K562 (cell line): ENCODE measurements around the gene BOLA1. TPM values are rescaled to one million over a fixed set of nuclear protein-coding genes. Genes with fewer than 3 reads are reported as not detected.

Experiments used
- CGGBP1 ChIP-seq: fragments of 250-450 bp; sonication (Bioruptor Pico); IDR thresholded peaks from 2 replicates; pipeline ENCODE4 v1.9.0; 2021; ENCODE audit warnings: mild to moderate bottlenecking
- DACH1 ChIP-seq: fragments of 450-650 bp; IDR thresholded peaks from 2 replicates; pipeline ENCODE4 v1.6.1; 2018; ENCODE audit not compliant: partially characterized antibody
- ESRRA ChIP-seq: fragments of 450-650 bp; IDR thresholded peaks from 2 replicates; pipeline ENCODE4 v1.6.1; 2014; ENCODE audit warnings: low read depth, mild to moderate bottlenecking, moderate library complexity, borderline replicate concordance
- HMBOX1 ChIP-seq: sonication (generic); IDR thresholded peaks from 2 replicates; pipeline ENCODE4 v1.6.1; 2016
- HOMEZ ChIP-seq: fragments of 250-450 bp; sonication (Bioruptor Pico); IDR thresholded peaks from 2 replicates; pipeline ENCODE4 v1.4.0; 2020; ENCODE audit warnings: mild to moderate bottlenecking, moderate library complexity
- KDM5B ChIP-seq: fragments of 200-600 bp; sonication (generic); IDR thresholded peaks from 2 replicates; pipeline ENCODE4 v1.6.1; 2012; ENCODE audit warnings: low read depth, mild to moderate bottlenecking, moderate library complexity, low read length, control low read depth, inconsistent platforms; ENCODE audit not compliant: insufficient replicate concordance
- MEIS2 ChIP-seq: fragments of 450-650 bp; IDR thresholded peaks from 2 replicates; pipeline ENCODE4 v1.6.1; 2014; ENCODE audit warnings: mild to moderate bottlenecking; ENCODE audit not compliant: partially characterized antibody
- MIER1 ChIP-seq: fragments of 450-650 bp; IDR thresholded peaks from 2 replicates; pipeline ENCODE4 v1.6.1; 2016; ENCODE audit warnings: antibody characterized with exemption, mild to moderate bottlenecking, low read depth
- NFRKB ChIP-seq: fragments of 450-650 bp; IDR thresholded peaks from 2 replicates; pipeline ENCODE4 v1.6.1; 2016; ENCODE audit warnings: low read depth
- PRMT5 ChIP-seq: sonication (generic); formaldehyde crosslinking; IDR thresholded peaks from 2 replicates; pipeline ENCODE4 v1.5.0; 2020; ENCODE audit warnings: missing genetic modification reagents
- RUNX1 ChIP-seq: sonication (generic); IDR thresholded peaks from 2 replicates; pipeline ENCODE4 v1.6.1; 2016; ENCODE audit warnings: antibody characterized with exemption, low read depth
- TAF15 ChIP-seq: fragments of 200-400 bp; formaldehyde crosslinking; IDR thresholded peaks from 2 replicates; pipeline ENCODE4 v1.6.1; 2017; ENCODE audit warnings: mild to moderate bottlenecking, low read depth, low read length, moderate library complexity
- TCFL5 ChIP-seq: fragments of 250-450 bp; sonication (Bioruptor Pico); conservative IDR thresholded peaks from 2 replicates; pipeline ENCODE4 v1.6.1; 2021; ENCODE audit warnings: mild to moderate bottlenecking, moderate library complexity, matching md5 sums
- ZFPM2 ChIP-seq: fragments of 250-450 bp; sonication (Bioruptor Pico); IDR thresholded peaks from 2 replicates; pipeline ENCODE4 v1.5.1; 2022; ENCODE audit warnings: mild to moderate bottlenecking
- ZNF212 ChIP-seq: fragments of 450-650 bp; formaldehyde crosslinking; IDR thresholded peaks from 2 replicates; pipeline ENCODE4 v1.4.0; 2020; ENCODE audit warnings: mild to moderate bottlenecking
- polyA plus RNA-seq, 8 experiments: library from polyadenylated mRNA; depleted of rRNA in 4 of 8; stranded (reverse) in 5 of 8; unstranded in 3 of 8; fragments of >200 nt; fragmentation: Nextera tagmentation in 2 of 8; fragmentation: Illumina TruSeq in 1 of 8; extraction: Ambion mirVana in 2 of 8; extraction: Trizol in 1 of 8; gene quantifications; 2 replicates each; pipeline versions ENCODE4 v1.2.1 to v1.2.3, GENCODE V29; 2011 to 2014; ENCODE audit warnings: inconsistent platforms in 1 of 8, missing spikeins in 1 of 8
- total RNA-seq, 7 experiments: library from RNA; depleted of rRNA in 6 of 7; stranded (reverse); fragments of >200 nt in 6 of 7; fragmentation: Illumina TruSeq in 2 of 7; extraction: Trizol in 2 of 7; gene quantifications; 2 replicates each; pipeline versions ENCODE4 v1.2.1 to v1.2.3, GENCODE V29; 2011 to 2021; ENCODE audit warnings: low replicate concordance in 1 of 7

Gene BOLA1
- total and polyA plus RNA-seq, 9 of the 15 experiments (the other 6 are each of a cell fraction or from before 2014, with no cell fraction given) = 0.18 to 1.2 (median 0.40) TPM; not detected in 2

GRCh38 chr1:149888247-149888998 is 10.9 kb upstream of the BOLA1 start (continued):
- peak; percentile 54; the same call in 1 of the 2 replicates for TF ChIP-seq ESRRA
- TF ChIP-seq ZFPM2 = peak; percentile 71; the same call in 1 of the 2 replicates
- TF ChIP-seq NFRKB = peak; percentile 96
- no peak for TF ChIP-seq TAF15
- no peak for TF ChIP-seq PRMT5 (CRISPR knock-in tag)
- TF ChIP-seq RUNX1 = no peak
- peak; percentile 60; the same call in 1 of the 2 replicates for TF ChIP-seq MIER1
- TF ChIP-seq KDM5B = no peak
- peak; percentile 50; the same call in 1 of the 2 replicates for TF ChIP-seq HMBOX1
- no peak for TF ChIP-seq HOMEZ (CRISPR knock-in tag)
- TF ChIP-seq TCFL5 (CRISPR knock-in tag) = peak; percentile 25; the same call in 1 of the 2 replicates
- TF ChIP-seq DACH1 = no peak
- 0 out of 2 replicates have a peak, but pooled peaks have one; percentile 68 for TF ChIP-seq CGGBP1 (CRISPR knock-in tag)
- peak; percentile 73; the same call in 1 of the 2 replicates for TF ChIP-seq ZNF212 (CRISPR knock-in tag)
- TF ChIP-seq MEIS2 = peak; percentile 25
